ENCODE results near the gene CHCT1. TPM values are rescaled to one million over a fixed set of nuclear protein-coding genes. Genes with fewer than 3 reads are reported as not detected.

CHCT1 gene
- total RNA-seq, 4 donors from 2014 or later: not detected

- TF ChIP-seq POLR2A (IDR thresholded peaks at IDR 0.05): no peak
- TF ChIP-seq EP300 (IDR thresholded peaks at IDR 0.05): peak in 1 of 2 donors; percentile 45
- Histone ChIP-seq H3K36me3 (no peaks in the 10 kb centered on the region), H3K27ac (peak overlapping the region in 3 of 4 donors; percentile 93 to 99 (median 97)), H3K4me3 (peak overlapping the region in 2 of 4 donors; percentile 73 to 83), H3K4me1 (peaks cover 0 to 69% (median 29%) of the 10 kb centered on the region in 4 donors), H3K9me3 (no peaks in the 10 kb centered on the region), H3K27me3 (no peaks in the 10 kb centered on the region)
- DNase-seq (ENCODE audit: low spot score in 2 of 2): no peak
- 18% methylated on average over 2 of the region's 2 CpGs for WGBS, 2 donors
These were observed 32.1 kb upstream of the CHCT1 start for GRCh38 chr17:60390186-60390585.

GRCh38 chr17:60390925-60391470, 31.3 kb upstream of the CHCT1 start:
- H3K4me3 ChIP-seq: peak overlapping the region; percentile 72 to 86 (median 78)
- peak in 1 of 2 donors; percentile 25 for DNase-seq (ENCODE audit: low spot score in 2 of 2)
- peak overlapping the region; percentile 91 to 99 (median 95) for H3K27ac ChIP-seq
- H3K9me3 ChIP-seq: no peaks in the 10 kb centered on the region
- no peaks in the 10 kb centered on the region for H3K27me3 ChIP-seq
- WGBS, 2 donors: 1 to 3% methylated on average over 15 of the region's 15 CpGs
- no peaks in the 10 kb centered on the region for H3K36me3 ChIP-seq
- H3K4me1 ChIP-seq: peaks cover 0 to 61% (median 24%) of the 10 kb centered on the region in 4 donors
- TF ChIP-seq POLR2A (IDR thresholded peaks at IDR 0.05): no peak
- TF ChIP-seq CTCF (IDR thresholded peaks at IDR 0.05): no peak
- peak in 1 of 2 donors; percentile 12 for TF ChIP-seq EP300 (IDR thresholded peaks at IDR 0.05)

- H3K27ac ChIP-seq: peak overlapping the region; percentile 91 to 99 (median 95)
- H3K9me3 ChIP-seq: no peaks in the 10 kb centered on the region
- TF ChIP-seq POLR2A (IDR thresholded peaks at IDR 0.05) (no peak), EP300 (IDR thresholded peaks at IDR 0.05) (no peak), CTCF (IDR thresholded peaks at IDR 0.05) (no peak)
- peak overlapping the region; percentile 72 to 86 (median 78) for H3K4me3 ChIP-seq
- peaks cover 0 to 56% (median 22%) of the 10 kb centered on the region in 4 donors for H3K4me1 ChIP-seq
- no peaks in the 10 kb centered on the region for H3K36me3 ChIP-seq
- peak in 1 of 2 donors; percentile 39 for DNase-seq (ENCODE audit: low spot score in 2 of 2)
- 1% methylated on average over 29 to 35 of the region's 36 CpGs for WGBS, 2 donors
- no peaks in the 10 kb centered on the region for H3K27me3 ChIP-seq
These were observed 30.7 kb upstream of the CHCT1 start for GRCh38 chr17:60391471-60392041.

GRCh38 chr17:60392042-60392844, 30.0 kb upstream of the CHCT1 start, which contains the start of gene USP32:
USP32 (minus strand) TSS chr17:60392133; CDS start chr17:60391939, 194 bp downstream.
- peaks cover 0 to 49% (median 22%) of the 10 kb centered on the region in 4 donors for H3K4me1 ChIP-seq
- TF ChIP-seq POLR2A (IDR thresholded peaks at IDR 0.05) (peak; percentile 58 to 68), EP300 (IDR thresholded peaks at IDR 0.05) (peak; percentile 98), CTCF (IDR thresholded peaks at IDR 0.05) (peak; percentile 12 to 69 (median 30))
- peak; percentile 97 to 99 for DNase-seq (ENCODE audit: low spot score in 2 of 2)
- H3K27ac ChIP-seq: peak within 1 kb of the TSS; percentile 91 to 99 (median 95)
- H3K36me3 ChIP-seq: no peaks in the 10 kb centered on the region
- no peaks in the 10 kb centered on the region for H3K27me3 ChIP-seq
- peak within 1 kb of the TSS; percentile 72 to 86 (median 78) for H3K4me3 ChIP-seq
- H3K9me3 ChIP-seq: no peaks in the 10 kb centered on the region
- WGBS, 2 donors: 0 to 1% methylated on average over 65 to 66 of the region's 68 CpGs

- H3K4me1 ChIP-seq: peaks cover 0 to 41% (median 22%) of the 10 kb centered on the region in 4 donors
- H3K27me3 ChIP-seq: no peaks in the 10 kb centered on the region
- 22 to 23% methylated on average over 17 of the region's 17 CpGs for WGBS, 2 donors
- no peak for TF ChIP-seq POLR2A (IDR thresholded peaks at IDR 0.05)
- peak in 1 of 2 donors; percentile 40 for DNase-seq (ENCODE audit: low spot score in 2 of 2)
- peak overlapping the region; percentile 91 to 99 (median 95) for H3K27ac ChIP-seq
- H3K4me3 ChIP-seq: peak overlapping the region; percentile 72 to 86 (median 78)
- H3K36me3 ChIP-seq: no peaks in the 10 kb centered on the region
- no peaks in the 10 kb centered on the region for H3K9me3 ChIP-seq
These were observed 29.2 kb upstream of the CHCT1 start for GRCh38 chr17:60392845-60393702.

Data from tibial nerve (tissue), 4 donors.